Thyroid gland (tissue), 4 donors: ENCODE measurements around the gene ACTR5.

Source experiments
- POLR2A ChIP-seq, 2 donors: fragments of 450-650 bp; IDR thresholded peaks; one replicate each; pipeline ENCODE4 v1.6.1; 2017; ENCODE audit warnings: antibody characterized with exemption in 2 of 2, mild to moderate bottlenecking in 2 of 2, moderate library complexity in 1 of 2
- TF ChIP-seq, protein P1 (sequence below), 6 experiments: fragments of 200-600 bp in 3 of 6; fragments of 450-650 bp in 3 of 6; sonication (generic) in 3 of 6; IDR thresholded peaks; one replicate each; pipeline ENCODE4 v1.5.1; 2016 to 2019; ENCODE audit warnings: antibody characterized with exemption in 6 of 6, mild to moderate bottlenecking in 2 of 6, inconsistent platforms in 1 of 6, moderate library complexity in 1 of 6

DNA sequence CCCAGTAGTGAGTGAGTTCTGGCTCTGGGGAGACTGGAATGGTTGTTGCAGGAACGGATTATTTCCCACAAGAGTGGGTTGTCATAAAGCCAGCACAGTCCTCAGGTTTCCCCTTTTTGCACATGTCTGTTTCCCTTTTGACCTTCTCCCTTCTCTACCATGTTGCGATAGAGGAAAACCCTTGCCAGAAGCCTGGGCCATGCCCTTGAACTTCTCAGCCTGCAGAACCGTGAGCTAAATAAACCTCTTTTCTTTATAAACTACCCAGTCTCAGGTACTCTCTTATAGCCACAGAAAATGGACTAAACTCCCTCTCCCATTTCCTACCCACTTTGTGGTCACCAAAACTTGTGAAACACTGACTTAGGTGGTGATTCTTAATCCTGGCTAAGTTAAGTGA, 50.0 kb downstream of the ACTR5 start:
- TF ChIP-seq, protein P1, sequence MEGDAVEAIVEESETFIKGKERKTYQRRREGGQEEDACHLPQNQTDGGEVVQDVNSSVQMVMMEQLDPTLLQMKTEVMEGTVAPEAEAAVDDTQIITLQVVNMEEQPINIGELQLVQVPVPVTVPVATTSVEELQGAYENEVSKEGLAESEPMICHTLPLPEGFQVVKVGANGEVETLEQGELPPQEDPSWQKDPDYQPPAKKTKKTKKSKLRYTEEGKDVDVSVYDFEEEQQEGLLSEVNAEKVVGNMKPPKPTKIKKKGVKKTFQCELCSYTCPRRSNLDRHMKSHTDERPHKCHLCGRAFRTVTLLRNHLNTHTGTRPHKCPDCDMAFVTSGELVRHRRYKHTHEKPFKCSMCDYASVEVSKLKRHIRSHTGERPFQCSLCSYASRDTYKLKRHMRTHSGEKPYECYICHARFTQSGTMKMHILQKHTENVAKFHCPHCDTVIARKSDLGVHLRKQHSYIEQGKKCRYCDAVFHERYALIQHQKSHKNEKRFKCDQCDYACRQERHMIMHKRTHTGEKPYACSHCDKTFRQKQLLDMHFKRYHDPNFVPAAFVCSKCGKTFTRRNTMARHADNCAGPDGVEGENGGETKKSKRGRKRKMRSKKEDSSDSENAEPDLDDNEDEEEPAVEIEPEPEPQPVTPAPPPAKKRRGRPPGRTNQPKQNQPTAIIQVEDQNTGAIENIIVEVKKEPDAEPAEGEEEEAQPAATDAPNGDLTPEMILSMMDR (IDR thresholded peaks at IDR 0.05), result no peak
- no peak for TF ChIP-seq POLR2A (IDR thresholded peaks at IDR 0.05)
